IMR-90 (cell line): ENCODE results near the gene USO1. TPM values are rescaled to one million over a fixed set of nuclear protein-coding genes. Genes with fewer than 3 reads are reported as not detected.
A peak's percentile ranks its signal among the peaks of the same experiment; 100 is the strongest.

Source experiments
- ATAC-seq: fragments of 200-7000 bp; cut with Tn5 transposase; 2 replicates; pipeline ENCODE4 v1.9.1; 2020; ENCODE audit warnings: low read depth, mild to moderate bottlenecking, moderate library complexity
- BruUV-seq: library from RNA; stranded (reverse); fragments of 400-500 nt; replicated peaks from 2 replicates; lab custom pipeline; 2021; lab: Mats Ljungman, UMichigan
- CTCF ChIA-PET: fragments of 300-600 bp; formaldehyde crosslinking; extraction: SDS; loops from one replicate; lab custom pipeline; 2021; ENCODE audit warnings: antibody characterized with exemption; lab: Yijun Ruan, JAX
- POLR2A ChIA-PET: fragments of 300-600 bp; sonication (Branson Sonifier 250); formaldehyde crosslinking; loops from one replicate; lab custom pipeline; 2022; ENCODE audit warnings: antibody characterized with exemption; ENCODE audit not compliant: unreplicated experiment; lab: Charles Lee
- DNase-seq: peaks from one replicate; pipeline ENCODE4 v3.0.0; 2013
- H2AFZ ChIP-seq: replicated peaks from 2 replicates; pipeline ENCODE3; 2013; ENCODE audit warnings: low read length, mild to moderate bottlenecking; ENCODE audit not compliant: poor library complexity
- H2AK5ac ChIP-seq: 2 replicates; pipeline ENCODE4 v1.6.1; 2013; ENCODE audit warnings: low read depth, low read length, inconsistent platforms
- H2AK9ac ChIP-seq: replicated peaks from 2 replicates; pipeline ENCODE3; 2013; ENCODE audit warnings: mild to moderate bottlenecking, low read depth, low read length, moderate library complexity; ENCODE audit not compliant: poor library complexity
- H2BK120ac ChIP-seq: 2 replicates; pipeline ENCODE4 v1.6.1; 2013; ENCODE audit warnings: low read depth, low read length, inconsistent platforms
- H2BK15ac ChIP-seq: 3 replicates; pipeline ENCODE4 v1.6.1; 2013; ENCODE audit warnings: low read depth, low read length, inconsistent platforms
- H2BK20ac ChIP-seq: 2 replicates; pipeline ENCODE4 v1.6.1; 2013; ENCODE audit warnings: low read depth, mild to moderate bottlenecking, inconsistent platforms, low read length, moderate library complexity
- H2BK5ac ChIP-seq: 2 replicates; pipeline ENCODE4 v1.6.1; 2013; ENCODE audit warnings: mild to moderate bottlenecking, low read depth, low read length, inconsistent platforms; ENCODE audit not compliant: poor library complexity, severe bottlenecking
- H3K14ac ChIP-seq: replicated peaks from 2 replicates; pipeline ENCODE4 v1.6.1; 2013; ENCODE audit warnings: low read depth, low read length, inconsistent platforms
- H3K18ac ChIP-seq: 2 replicates; pipeline ENCODE4 v1.6.1; 2013; ENCODE audit warnings: low read depth, low read length, control low read depth
- H3K23ac ChIP-seq: 2 replicates; pipeline ENCODE4 v1.6.1; 2013; ENCODE audit warnings: low read depth, low read length, inconsistent platforms
- H3K27ac ChIP-seq: 2 replicates; pipeline ENCODE4 v1.5.1; 2013; ENCODE audit warnings: mild to moderate bottlenecking, control low read depth, low read length; ENCODE audit not compliant: insufficient read depth
- H3K27me3 ChIP-seq: 2 replicates; pipeline ENCODE4 v1.6.1; 2013; ENCODE audit warnings: low read length; ENCODE audit not compliant: control insufficient read depth, insufficient read depth
- H3K36me3 ChIP-seq: 2 replicates; pipeline ENCODE4 v1.6.1; 2013; ENCODE audit warnings: low read length, mixed read lengths; ENCODE audit not compliant: control insufficient read depth, insufficient read depth
- H3K4ac ChIP-seq: 2 replicates; pipeline ENCODE4 v1.6.1; 2013; ENCODE audit warnings: low read depth, low read length, inconsistent platforms
- H3K4me1 ChIP-seq: 2 replicates; pipeline ENCODE4 v1.6.1; 2013; ENCODE audit warnings: low read length, mixed read lengths; ENCODE audit not compliant: control insufficient read depth, insufficient read depth
- H3K4me2 ChIP-seq: 2 replicates; pipeline ENCODE4 v1.6.1; 2013; ENCODE audit warnings: low read depth, mild to moderate bottlenecking, control low read depth, low read length, moderate library complexity
- H3K4me3 ChIP-seq: 2 replicates; pipeline ENCODE4 v1.5.1; 2013; ENCODE audit warnings: low read depth, mild to moderate bottlenecking, control low read depth, low read length, moderate library complexity; ENCODE audit not compliant: insufficient read depth
- H3K56ac ChIP-seq: 2 replicates; pipeline ENCODE4 v1.6.1; 2013; ENCODE audit warnings: low read length, inconsistent platforms; ENCODE audit not compliant: insufficient read depth; ENCODE audit errors: extremely low read depth
- H3K79me1 ChIP-seq, 2 experiments: 2 replicates each; pipeline ENCODE4 v1.6.1; 2013; ENCODE audit warnings: low read length in 2 of 2, inconsistent platforms in 1 of 2, low read depth in 1 of 2
- H3K9ac ChIP-seq: 2 replicates; pipeline ENCODE4 v1.6.1; 2013; ENCODE audit warnings: low read depth, low read length, control low read depth
- H3K9me1 ChIP-seq: 2 replicates; pipeline ENCODE4 v1.6.1; 2013; ENCODE audit warnings: low read length, inconsistent platforms; ENCODE audit not compliant: insufficient read depth
- H3K9me3 ChIP-seq: 2 replicates; pipeline ENCODE4 v1.6.1; 2013; ENCODE audit warnings: low read length; ENCODE audit not compliant: control insufficient read depth, insufficient read depth
- H4K20me1 ChIP-seq: 2 replicates; pipeline ENCODE4 v1.6.1; 2013; ENCODE audit warnings: low read length, inconsistent platforms; ENCODE audit not compliant: insufficient read depth
- H4K5ac ChIP-seq: 2 replicates; pipeline ENCODE4 v1.6.1; 2013; ENCODE audit warnings: mild to moderate bottlenecking, low read depth, low read length, control low read depth
- H4K8ac ChIP-seq, 2 experiments: 2 replicates each; pipeline ENCODE4 v1.6.1; 2013; ENCODE audit warnings: low read depth in 2 of 2, low read length in 2 of 2, control low read depth in 1 of 2, inconsistent platforms in 1 of 2
- H4K91ac ChIP-seq: 2 replicates; pipeline ENCODE4 v1.6.1; 2013; ENCODE audit warnings: low read depth, low read length, inconsistent platforms; ENCODE audit not compliant: insufficient read depth
- CEBPB ChIP-seq: IDR thresholded peaks from 2 replicates; pipeline ENCODE4 v1.6.1; 2012; ENCODE audit warnings: low read depth, low read length, improper control_type of control experiment
- CHD1 ChIP-seq: IDR thresholded peaks from 2 replicates; pipeline ENCODE4 v1.6.1; 2012; ENCODE audit warnings: low read depth, low read length, improper control_type of control experiment
- CTCF ChIP-seq: conservative IDR thresholded peaks from 2 replicates; pipeline ENCODE4 v1.5.1; 2012; ENCODE audit warnings: mild to moderate bottlenecking, low read depth, low read length, improper control_type of control experiment
- FOS ChIP-seq: fragments of 150-350 bp; IDR thresholded peaks from 2 replicates; pipeline ENCODE4 v1.6.1; 2016; ENCODE audit warnings: low read depth, low read length
- MAFK ChIP-seq: IDR thresholded peaks from 2 replicates; pipeline ENCODE4 v1.6.1; 2012; ENCODE audit warnings: low read depth, low read length, improper control_type of control experiment
- MAZ ChIP-seq: IDR thresholded peaks from 2 replicates; pipeline ENCODE4 v1.6.1; 2012; ENCODE audit warnings: low read depth, mild to moderate bottlenecking, low read length, improper control_type of control experiment, moderate library complexity, borderline replicate concordance
- MXI1 ChIP-seq: IDR thresholded peaks from 2 replicates; pipeline ENCODE4 v1.6.1; 2012; ENCODE audit warnings: low read depth, mild to moderate bottlenecking, low read length, moderate library complexity, borderline replicate concordance
- NFE2L2 ChIP-seq: fragments of 150-350 bp; IDR thresholded peaks from 2 replicates; pipeline ENCODE4 v1.6.1; 2016; ENCODE audit warnings: low read depth, mild to moderate bottlenecking, low read length
- RAD21 ChIP-seq: IDR thresholded peaks from 2 replicates; pipeline ENCODE4 v1.6.1; 2012; ENCODE audit warnings: low read length, improper control_type of control experiment
- RCOR1 ChIP-seq: IDR thresholded peaks from 2 replicates; pipeline ENCODE4 v1.6.1; 2012; ENCODE audit warnings: mild to moderate bottlenecking, low read length, improper control_type of control experiment; ENCODE audit not compliant: insufficient replicate concordance
- SMC3 ChIP-seq: fragments of 150-350 bp; IDR thresholded peaks from 2 replicates; pipeline ENCODE4 v1.6.1; 2016; ENCODE audit warnings: low read depth, mild to moderate bottlenecking, antibody characterized with exemption, low read length, moderate library complexity
- WGBS, 2 experiments: methylation state at CpG; one replicate each; pipeline versions ENCODE4 v1.1.5 to v1.1.7; 2013; ENCODE audit warnings: missing lambda C conversion rate in 2 of 2; ENCODE audit not compliant: insufficient read length in 1 of 2; ENCODE audit errors: extremely low coverage in 2 of 2; 5-methylcytosine and 5-hydroxymethylcytosine counted together
- dilution Hi-C: fragments of 300-500 bp; cut with HindIII; formaldehyde crosslinking; loops from one replicate; pipeline ENCODE4 v1.14.3; 2018; ENCODE audit warnings: low sequenced_read_pairs; ENCODE audit not compliant: unreplicated experiment
- in situ Hi-C: fragments of 300-500 bp; cut with MboI; formaldehyde crosslinking; loops from 3 replicates; pipeline ENCODE4 v1.14.3; 2019; ENCODE audit warnings: low sequenced_read_pairs, inconsistent platforms, mixed read lengths
- intact Hi-C: fragments of 100-400 bp; cut with micrococcal nuclease; formaldehyde crosslinking; loops from 2 replicates; pipeline ENCODE4 v1.10.0; 2022
- polyA plus RNA-seq, 3 experiments: library from polyadenylated mRNA; depleted of rRNA; stranded (reverse); fragments of >200 nt; gene quantifications; 2 replicates each; pipeline ENCODE4 v1.2.3, GENCODE V29; 2012; ENCODE audit warnings: low replicate concordance in 1 of 3
- total RNA-seq: library from RNA; depleted of rRNA; stranded (reverse); fragments of >200 nt; gene quantifications from 2 replicates; pipeline ENCODE4 v1.2.3, GENCODE V29; 2012
- TF ChIP-seq, protein P1 (sequence below): fragments of 150-350 bp; IDR thresholded peaks from 2 replicates; pipeline ENCODE4 v1.6.1; 2016; ENCODE audit warnings: low read depth, mild to moderate bottlenecking, low read length, moderate library complexity, borderline replicate concordance
- TF ChIP-seq, protein P2 (sequence below): fragments of 150-350 bp; IDR thresholded peaks from 2 replicates; pipeline ENCODE4 v1.6.1; 2017; ENCODE audit warnings: mild to moderate bottlenecking, antibody characterized with exemption, low read length, low read depth

USO1 gene
- total and polyA plus RNA-seq, 2 of the 4 experiments (the other 2 are of a cell fraction), result 63.7 to 121 TPM

GRCh38 chr4:75849461-75849860 lies 125.1 kb downstream of the USO1 start:
- Histone ChIP-seq H3K79me1 (no peaks in the 10 kb centered on the region), H3K18ac (no peak overlapping the region), H4K8ac (no peak overlapping the region), H3K9me1 (no peaks in the 10 kb centered on the region), H2BK20ac (no peak overlapping the region), H3K23ac (no peak overlapping the region), H3K4me1 (peaks cover 10% of the 10 kb centered on the region), H3K4me2 (no peak overlapping the region), H3K4ac (no peak overlapping the region), H4K20me1 (no peaks in the 10 kb centered on the region), H3K27ac (no peak overlapping the region), H3K14ac (no peak overlapping the region), H3K4me3 (no peak overlapping the region), H2AK9ac (no peak overlapping the region), H3K9ac (no peak overlapping the region), H3K27me3 (peaks cover 7% of the 10 kb centered on the region), H4K91ac (no peak overlapping the region), H4K5ac (no peak overlapping the region), H2BK15ac (no peak overlapping the region), H3K9me3 (no peaks in the 10 kb centered on the region), H2BK5ac (no peak overlapping the region), H2AFZ (peak overlapping the region; percentile 16), H2AK5ac (no peak overlapping the region; the same call in 1 of the 2 replicates), H3K56ac (no peak overlapping the region), H2BK120ac (no peak overlapping the region), H3K36me3 (no peaks in the 10 kb centered on the region)
- ChIA-PET POLR2A (no interaction called here), CTCF (no interaction called here)
- WGBS, 2 experiments, result 77% methylated on average over 5 of the region's 6 CpGs; no CpG with 5 or more reads in 1 of the 2 experiments
- dilution Hi-C loops (no loop called here), intact Hi-C loops (loop anchor here (2.0 to 5.0 kb wide), 3 partner anchors 125 to 195 kb away; partner anchors contain the start of genes G3BP2 and USO1), in situ Hi-C loops (loop anchor here (5.0 kb wide), 1 partner anchor 272 kb away; no protein-coding TSS in a partner anchor)
- no peak for DNase-seq
- TF ChIP-seq CEBPB (no peak), MXI1 (no peak), FOS (no peak), CTCF (no peak), RCOR1 (no peak), NFE2L2 (no peak), MAZ (no peak), SMC3 (no peak), RAD21 (no peak), MAFK (no peak), CHD1 (no peak)
- TF ChIP-seq, protein P1, sequence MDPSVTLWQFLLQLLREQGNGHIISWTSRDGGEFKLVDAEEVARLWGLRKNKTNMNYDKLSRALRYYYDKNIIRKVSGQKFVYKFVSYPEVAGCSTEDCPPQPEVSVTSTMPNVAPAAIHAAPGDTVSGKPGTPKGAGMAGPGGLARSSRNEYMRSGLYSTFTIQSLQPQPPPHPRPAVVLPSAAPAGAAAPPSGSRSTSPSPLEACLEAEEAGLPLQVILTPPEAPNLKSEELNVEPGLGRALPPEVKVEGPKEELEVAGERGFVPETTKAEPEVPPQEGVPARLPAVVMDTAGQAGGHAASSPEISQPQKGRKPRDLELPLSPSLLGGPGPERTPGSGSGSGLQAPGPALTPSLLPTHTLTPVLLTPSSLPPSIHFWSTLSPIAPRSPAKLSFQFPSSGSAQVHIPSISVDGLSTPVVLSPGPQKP, result no peak
- TF ChIP-seq, protein P2, sequence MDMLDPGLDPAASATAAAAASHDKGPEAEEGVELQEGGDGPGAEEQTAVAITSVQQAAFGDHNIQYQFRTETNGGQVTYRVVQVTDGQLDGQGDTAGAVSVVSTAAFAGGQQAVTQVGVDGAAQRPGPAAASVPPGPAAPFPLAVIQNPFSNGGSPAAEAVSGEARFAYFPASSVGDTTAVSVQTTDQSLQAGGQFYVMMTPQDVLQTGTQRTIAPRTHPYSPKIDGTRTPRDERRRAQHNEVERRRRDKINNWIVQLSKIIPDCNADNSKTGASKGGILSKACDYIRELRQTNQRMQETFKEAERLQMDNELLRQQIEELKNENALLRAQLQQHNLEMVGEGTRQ, result no peak
- ATAC-seq, result no peak
- no TSS peak for BruUV-seq
